H9 (cell line): ENCODE data around the gene CDH18. TPM values are rescaled to one million over a fixed set of nuclear protein-coding genes. Genes with fewer than 3 reads are reported as not detected.

Experiments used
- DNase-seq: peaks from one replicate; pipeline ENCODE4 v3.0.0-alpha.2; 2017
- H2AFZ ChIP-seq: one replicate; pipeline ENCODE4 v1.6.1; 2013; ENCODE audit warnings: mild to moderate bottlenecking, low read length, control low read depth, moderate library complexity
- H2AK5ac ChIP-seq: 2 replicates; pipeline ENCODE4 v1.6.1; 2013; ENCODE audit warnings: low read length, control low read depth, mixed read lengths; ENCODE audit not compliant: insufficient read length
- H2BK120ac ChIP-seq: one replicate; pipeline ENCODE4 v1.6.1; 2013; ENCODE audit warnings: low read depth, mild to moderate bottlenecking, low read length, control low read depth, inconsistent platforms; ENCODE audit not compliant: poor library complexity, severe bottlenecking
- H2BK12ac ChIP-seq: 2 replicates; pipeline ENCODE4 v1.6.1; 2013; ENCODE audit warnings: low read length, control low read depth, mixed read lengths, low read depth; ENCODE audit not compliant: insufficient read length
- H2BK15ac ChIP-seq: 2 replicates; pipeline ENCODE4 v1.6.1; 2013; ENCODE audit warnings: low read depth, low read length, control low read depth
- H2BK20ac ChIP-seq: one replicate; pipeline ENCODE4 v1.6.1; 2013; ENCODE audit warnings: low read depth, mild to moderate bottlenecking, low read length, control low read depth, inconsistent platforms; ENCODE audit not compliant: poor library complexity, severe bottlenecking
- H2BK5ac ChIP-seq: 2 replicates; pipeline ENCODE4 v1.6.1; 2013; ENCODE audit warnings: low read length, control low read depth, mixed read lengths; ENCODE audit not compliant: insufficient read length
- H3K14ac ChIP-seq: 2 replicates; pipeline ENCODE4 v1.6.1; 2013; ENCODE audit warnings: low read length, control low read depth; ENCODE audit not compliant: insufficient read depth
- H3K18ac ChIP-seq: 2 replicates; pipeline ENCODE4 v1.6.1; 2013; ENCODE audit warnings: low read depth, mild to moderate bottlenecking, mixed read lengths, low read length, control low read depth; ENCODE audit not compliant: insufficient read length
- H3K23ac ChIP-seq: 2 replicates; pipeline ENCODE4 v1.6.1; 2013; ENCODE audit warnings: low read length, control low read depth, mixed read lengths, low read depth; ENCODE audit not compliant: insufficient read length
- H3K23me2 ChIP-seq: 2 replicates; pipeline ENCODE4 v1.6.1; 2013; ENCODE audit warnings: low read depth, mild to moderate bottlenecking, mixed read lengths, low read length, control low read depth; ENCODE audit not compliant: insufficient read length, poor library complexity, severe bottlenecking
- H3K27ac ChIP-seq: 2 replicates; pipeline ENCODE4 v1.5.1; 2013; ENCODE audit warnings: low read length, control low read depth, mixed read lengths, low read depth; ENCODE audit not compliant: insufficient read length
- H3K27me3 ChIP-seq: 2 replicates; pipeline ENCODE4 v1.6.1; 2013; ENCODE audit warnings: low read length, control low read depth, inconsistent platforms; ENCODE audit not compliant: insufficient read depth
- H3K4ac ChIP-seq: 2 replicates; pipeline ENCODE4 v1.6.1; 2013; ENCODE audit warnings: low read depth, mild to moderate bottlenecking, control low read depth, inconsistent platforms, low read length, moderate library complexity
- H3K4me1 ChIP-seq: 2 replicates; pipeline ENCODE4 v1.6.1; 2013; ENCODE audit warnings: low read length, control low read depth, inconsistent platforms; ENCODE audit not compliant: insufficient read depth
- H3K4me2 ChIP-seq: 2 replicates; pipeline ENCODE4 v1.6.1; 2013; ENCODE audit warnings: low read length, control low read depth, mixed read lengths; ENCODE audit not compliant: insufficient read length, insufficient read depth
- H3K56ac ChIP-seq: 2 replicates; pipeline ENCODE4 v1.6.1; 2013; ENCODE audit warnings: low read depth, mild to moderate bottlenecking, mixed read lengths, low read length, control low read depth; ENCODE audit not compliant: insufficient read length
- H3K79me1 ChIP-seq: 2 replicates; pipeline ENCODE4 v1.6.1; 2013; ENCODE audit warnings: low read depth, mild to moderate bottlenecking, moderate library complexity, low read length, control low read depth, inconsistent platforms; ENCODE audit not compliant: insufficient read depth, poor library complexity, severe bottlenecking
- H3K79me2 ChIP-seq: 2 replicates; pipeline ENCODE4 v1.6.1; 2013; ENCODE audit warnings: low read length, control low read depth, inconsistent platforms; ENCODE audit not compliant: insufficient read depth
- H3K9ac ChIP-seq: 2 replicates; pipeline ENCODE4 v1.6.1; 2013; ENCODE audit warnings: low read length, control low read depth, mixed read lengths; ENCODE audit not compliant: insufficient read length; ENCODE audit errors: extremely low read depth
- H3K9me3 ChIP-seq: one replicate; pipeline ENCODE4 v1.6.1; 2013; ENCODE audit warnings: low read depth, low read length, inconsistent platforms; ENCODE audit not compliant: control insufficient read depth
- H3T11ph ChIP-seq: one replicate; pipeline ENCODE4 v1.6.1; 2013; ENCODE audit warnings: mild to moderate bottlenecking, low read length, control low read depth, inconsistent platforms
- H4K20me1 ChIP-seq: one replicate; pipeline ENCODE4 v1.6.1; 2013; ENCODE audit not compliant: control insufficient read depth, insufficient read length, insufficient read depth
- H4K5ac ChIP-seq: 2 replicates; pipeline ENCODE4 v1.6.1; 2013; ENCODE audit warnings: low read depth, mild to moderate bottlenecking, mixed read lengths, low read length, control low read depth; ENCODE audit not compliant: insufficient read length
- H4K8ac ChIP-seq: replicated peaks from 2 replicates; pipeline ENCODE4 v1.6.1; 2013; ENCODE audit warnings: low read length, control low read depth, mixed read lengths, low read depth; ENCODE audit not compliant: insufficient read length
- H4K91ac ChIP-seq: 2 replicates; pipeline ENCODE4 v1.6.1; 2013; ENCODE audit warnings: low read depth, mild to moderate bottlenecking, moderate library complexity, mixed read lengths, low read length, control low read depth; ENCODE audit not compliant: insufficient read length
- H3K27ac Mint-ChIP-seq, 3 experiments: 2 replicates in 2 of 3; 3 replicates in 1 of 3; pipeline ENCODE4 v1.8.0; 2020 to 2021; ENCODE audit warnings: mixed read lengths in 3 of 3, mild to moderate bottlenecking in 1 of 3, moderate library complexity in 1 of 3
- H3K27me3 Mint-ChIP-seq: 2 replicates; pipeline ENCODE4 v1.8.0; 2021; ENCODE audit warnings: low read depth, mild to moderate bottlenecking, moderate library complexity, mixed read lengths
- H3K36me3 Mint-ChIP-seq, 3 experiments: 2 replicates in 2 of 3; 3 replicates in 1 of 3; pipeline ENCODE4 v1.8.0; 2020 to 2021; ENCODE audit warnings: low read depth in 3 of 3, mixed read lengths in 3 of 3; ENCODE audit not compliant: insufficient read depth in 1 of 3
- H3K4me1 Mint-ChIP-seq, 2 experiments: 2 replicates each; pipeline ENCODE4 v1.8.0; 2020; ENCODE audit warnings: mixed read lengths in 2 of 2
- H3K4me3 Mint-ChIP-seq, 2 experiments: 2 replicates in 1 of 2; 3 replicates in 1 of 2; pipeline ENCODE4 v1.8.0; 2020 to 2021; ENCODE audit warnings: mild to moderate bottlenecking in 2 of 2, mixed read lengths in 2 of 2, moderate library complexity in 1 of 2
- H3K9me3 Mint-ChIP-seq, 2 experiments: 2 replicates in 1 of 2; 3 replicates in 1 of 2; pipeline ENCODE4 v1.8.0; 2020; ENCODE audit warnings: mild to moderate bottlenecking in 2 of 2, mixed read lengths in 2 of 2, moderate library complexity in 1 of 2
- CTCF ChIP-seq: fragments of 200-600 bp; sonication (generic); conservative IDR thresholded peaks from 3 replicates; pipeline ENCODE4 v1.8.0; 2021; ENCODE audit warnings: antibody characterized with exemption, mild to moderate bottlenecking
- WGBS: extraction: QIAGEN DNeasy Blood & Tissue Kit; methylation state at CpG from one replicate; pipeline ENCODE4 v1.1.7; 2013; ENCODE audit warnings: missing lambda C conversion rate, low lambda C conversion rate, mixed read lengths; ENCODE audit not compliant: insufficient read length; ENCODE audit errors: extremely low coverage; 5-methylcytosine and 5-hydroxymethylcytosine counted together
- total RNA-seq: library from RNA; stranded (reverse); gene quantifications from 2 replicates; pipeline ENCODE4 v1.2.1, GENCODE V29; 2021

Gene CDH18
- total RNA-seq, 1 experiment from 2014 or later: not detected

DNA sequence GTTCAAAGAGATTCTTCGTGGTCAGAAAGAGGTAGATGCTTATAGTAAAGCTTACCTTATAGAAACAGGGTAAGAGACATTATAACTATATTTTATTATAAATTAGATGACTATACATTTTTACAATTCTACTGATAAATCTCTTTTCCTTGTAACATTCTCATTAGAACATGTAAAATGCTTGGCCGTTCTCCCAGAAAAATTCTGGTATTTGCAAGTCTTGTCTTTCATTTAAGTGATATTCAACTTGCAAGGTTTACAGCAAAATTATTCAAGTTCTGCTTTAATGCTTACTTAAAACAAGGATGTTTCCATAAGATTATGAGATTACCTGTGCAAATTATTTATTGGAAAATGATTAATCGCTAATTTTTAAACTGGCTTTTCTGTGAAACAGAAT, 41.3 kb upstream of the CDH18 start:
- Histone ChIP-seq H3K18ac (no peak overlapping the region), H2AFZ (no peak overlapping the region), H3K79me2 (no peaks in the 10 kb centered on the region), H3K27me3 (no peaks in the 10 kb centered on the region), H3K27ac (no peak overlapping the region), H3K9ac (no peak overlapping the region), H2BK15ac (no peak overlapping the region), H4K5ac (no peak overlapping the region), H3K4me2 (no peak overlapping the region), H3K23ac (no peak overlapping the region), H3K56ac (no peak overlapping the region), H2AK5ac (no peak overlapping the region), H3K4ac (no peak overlapping the region), H2BK12ac (no peak overlapping the region), H2BK5ac (no peak overlapping the region), H4K20me1 (no peaks in the 10 kb centered on the region), H3K14ac (no peak overlapping the region), H4K91ac (no peak overlapping the region), H3K4me1 (no peaks in the 10 kb centered on the region), H4K8ac (no peak overlapping the region), H3K23me2 (no peaks in the 10 kb centered on the region), H2BK20ac (no peak overlapping the region), H3T11ph (no peak overlapping the region), H3K9me3 (no peaks in the 10 kb centered on the region), H2BK120ac (no peak overlapping the region), H3K79me1 (no peaks in the 10 kb centered on the region)
- DNase-seq: no peak
- Mint-ChIP-seq H3K27me3 (no peaks in the 10 kb centered on the region), H3K27ac (no peak overlapping the region), H3K36me3 (peaks cover 0 to 4% (median 0%) of the 10 kb centered on the region in 3 experiments; a peak in 1 of 7 replicates), H3K4me3 (no peak overlapping the region), H3K4me1 (no peaks in the 10 kb centered on the region), H3K9me3 (no peaks in the 10 kb centered on the region)
- TF ChIP-seq CTCF: no peak
- WGBS: no CpG with 5 or more reads among the region's 3 CpGs
